Upper lobe of left lung (tissue), 6 donors: ENCODE results near the gene GJA3. TPM values are rescaled to one million over a fixed set of nuclear protein-coding genes. Genes with fewer than 3 reads are reported as not detected.

Source experiments
- ATAC-seq, 2 donors: fragments of 200-7000 bp; cut with Tn5 transposase; one replicate each; pipeline ENCODE4 v1.9.1; 2022; ENCODE audit warnings: mild to moderate bottlenecking in 2 of 2, moderate library complexity in 2 of 2; ENCODE audit not compliant: low FRiP score in 2 of 2
- DNase-seq, 2 donors: peaks; one replicate each; pipeline ENCODE4 v3.0.0-alpha.2; 2019 to 2020
- H3K27ac ChIP-seq, 4 donors: fragments of 200-600 bp; sonication (generic); one replicate each; pipeline ENCODE4 v1.5.1; 2016 to 2019
- H3K27me3 ChIP-seq, 4 donors: fragments of 200-600 bp; sonication (generic); one replicate each; pipeline ENCODE4 v1.5.1; 2017 to 2019
- H3K36me3 ChIP-seq, 4 donors: fragments of 200-600 bp; sonication (generic); one replicate each; pipeline ENCODE4 v1.5.1; 2016 to 2019
- H3K4me1 ChIP-seq, 4 donors: fragments of 200-600 bp; sonication (generic); one replicate each; pipeline ENCODE4 v1.5.1; 2018 to 2019
- H3K4me3 ChIP-seq, 4 donors: fragments of 200-600 bp; sonication (generic); one replicate each; pipeline ENCODE4 v1.5.1; 2017 to 2019; ENCODE audit warnings: mild to moderate bottlenecking in 2 of 4, moderate library complexity in 1 of 4
- H3K9me3 ChIP-seq, 4 donors: fragments of 200-600 bp; sonication (generic); one replicate each; pipeline ENCODE4 v1.5.1; 2018 to 2019
- CTCF ChIP-seq, 6 experiments: fragments of 450-650 bp in 4 of 6; fragments of 200-600 bp in 2 of 6; sonication (generic) in 2 of 6; IDR thresholded peaks; one replicate each; pipeline ENCODE4 v1.5.1; 2016 to 2019; ENCODE audit warnings: antibody characterized with exemption in 6 of 6
- EP300 ChIP-seq, 4 donors: sonication (generic); formaldehyde crosslinking; IDR thresholded peaks; one replicate each; pipeline ENCODE4 v1.5.1; 2017; ENCODE audit warnings: antibody characterized with exemption in 4 of 4, control low read depth in 2 of 4
- POLR2A ChIP-seq, 4 donors: fragments of 450-650 bp; IDR thresholded peaks; one replicate each; pipeline ENCODE4 v1.5.1; 2016 to 2017; ENCODE audit warnings: antibody characterized with exemption in 4 of 4, mild to moderate bottlenecking in 2 of 4
- POLR2AphosphoS5 ChIP-seq, 2 donors: sonication (generic); formaldehyde crosslinking; IDR thresholded peaks; one replicate each; pipeline ENCODE4 v1.5.1; 2017; ENCODE audit warnings: antibody characterized with exemption in 2 of 2
- WGBS, 2 donors: methylation state at CpG; one replicate each; pipeline ENCODE4 v1.1.5; 2017 to 2018; 5-methylcytosine and 5-hydroxymethylcytosine counted together
- total RNA-seq, 6 donors: library from RNA; depleted of rRNA in 4 of 6; stranded (reverse); fragments of >200 nt in 4 of 6; gene quantifications; one replicate each; pipeline versions ENCODE4 v1.1.0 to v1.2.1, GENCODE V29; 2016 to 2021
- donor health status: DM: no; HTN: no; CAD: no; lungs with moderate emphysema.
- donor health status: DM: no; HTN: yes; CAD: no; lungs with severe emphysema.

Gene GJA3
- total RNA-seq, 6 donors from 2014 or later, result 0.07 to 0.10 TPM; not detected in 4

- Histone ChIP-seq H3K27ac (no peak overlapping the region), H3K4me3 (no peak overlapping the region), H3K9me3 (no peaks in the 10 kb centered on the region), H3K4me1 (peaks cover 7 to 22% (median 13%) of the 10 kb centered on the region in 4 donors), H3K36me3 (no peaks in the 10 kb centered on the region), H3K27me3 (peaks cover 0 to 15% (median 4%) of the 10 kb centered on the region in 4 donors)
- no peak for DNase-seq
- ATAC-seq, result no peak
- 57 to 62% methylated on average over 16 of the region's 16 CpGs for WGBS, 2 donors
- TF ChIP-seq POLR2AphosphoS5 (IDR thresholded peaks at IDR 0.05) (no peak), EP300 (IDR thresholded peaks at IDR 0.05) (no peak), POLR2A (IDR thresholded peaks at IDR 0.05) (no peak), CTCF (IDR thresholded peaks at IDR 0.05) (no peak)
Observed at GRCh38 chr13:20126541-20127261, 34.2 kb downstream of the GJA3 start.

GRCh38 chr13:20125783-20126165 is 35.1 kb downstream of the GJA3 start:
- TF ChIP-seq CTCF (IDR thresholded peaks at IDR 0.05), result no peak
- TF ChIP-seq POLR2AphosphoS5 (IDR thresholded peaks at IDR 0.05), result no peak
- TF ChIP-seq EP300 (IDR thresholded peaks at IDR 0.05), result no peak
- TF ChIP-seq POLR2A (IDR thresholded peaks at IDR 0.05), result no peak
- WGBS, 2 donors, result 77 to 85% methylated on average over 4 of the region's 4 CpGs
- no peaks in the 10 kb centered on the region for H3K36me3 ChIP-seq

GRCh38 chr13:20125129-20125782 is 35.6 kb downstream of the GJA3 start:
- Histone ChIP-seq H3K27ac (no peak overlapping the region), H3K4me3 (no peak overlapping the region), H3K36me3 (no peaks in the 10 kb centered on the region), H3K27me3 (peaks cover 0 to 15% (median 4%) of the 10 kb centered on the region in 4 donors), H3K9me3 (no peaks in the 10 kb centered on the region), H3K4me1 (peaks cover 7 to 22% (median 14%) of the 10 kb centered on the region in 4 donors)
- TF ChIP-seq POLR2A (IDR thresholded peaks at IDR 0.05) (no peak), CTCF (IDR thresholded peaks at IDR 0.05) (no peak), POLR2AphosphoS5 (IDR thresholded peaks at IDR 0.05) (no peak), EP300 (IDR thresholded peaks at IDR 0.05) (no peak)
- no peak for ATAC-seq
- 41 to 50% methylated on average over 4 of the region's 4 CpGs for WGBS, 2 donors
- DNase-seq, result no peak

More at GRCh38 chr13:20125783-20126165, 35.1 kb downstream of the GJA3 start:
- H3K9me3 ChIP-seq, result no peaks in the 10 kb centered on the region
- no peak for DNase-seq
- no peak overlapping the region for H3K4me3 ChIP-seq
- peaks cover 0 to 15% (median 4%) of the 10 kb centered on the region in 4 donors for H3K27me3 ChIP-seq
- no peak overlapping the region for H3K27ac ChIP-seq
- no peak for ATAC-seq
- H3K4me1 ChIP-seq, result peaks cover 7 to 22% (median 14%) of the 10 kb centered on the region in 4 donors

GRCh38 chr13:20124303-20124702 is 36.5 kb downstream of the GJA3 start:
- H3K27me3 ChIP-seq, result peaks cover 0 to 15% (median 4%) of the 10 kb centered on the region in 4 donors
- DNase-seq, result no peak
- H3K4me3 ChIP-seq, result no peak overlapping the region
- ATAC-seq, result no peak
- H3K27ac ChIP-seq, result no peak overlapping the region
- no peaks in the 10 kb centered on the region for H3K36me3 ChIP-seq
- no peak for TF ChIP-seq CTCF (IDR thresholded peaks at IDR 0.05)
- TF ChIP-seq EP300 (IDR thresholded peaks at IDR 0.05), result no peak
- no peak for TF ChIP-seq POLR2AphosphoS5 (IDR thresholded peaks at IDR 0.05)
- no peak for TF ChIP-seq POLR2A (IDR thresholded peaks at IDR 0.05)
- WGBS, 2 donors, result 75 to 90% methylated on average over 1 of the region's 1 CpG
- peaks cover 7 to 22% (median 17%) of the 10 kb centered on the region in 4 donors for H3K4me1 ChIP-seq
- H3K9me3 ChIP-seq, result no peaks in the 10 kb centered on the region
